B cell (primary cell): Measurements from ENCODE around the gene WDR33. TPM values are rescaled to one million over a fixed set of nuclear protein-coding genes. Genes with fewer than 3 reads are reported as not detected.
A peak's percentile ranks its signal among the peaks of the same experiment; 100 is the strongest.
"Not testable (repeated sequence)": the region's sequence is repeated elsewhere in the genome, so short reads cannot be mapped to it uniquely, and the experiment has no call there.

Source experiments
- ATAC-seq: fragments of 200-7000 bp; cut with Tn5 transposase; one replicate; pipeline ENCODE4 v1.10.0; 2021; ENCODE audit warnings: low read depth, mild to moderate bottlenecking, moderate number of reproducible peaks, moderate library complexity
- CTCF ChIA-PET: fragments of 350-600 bp; sonication (Branson Sonifier 250); formaldehyde crosslinking; loops from one replicate; lab custom pipeline; 2021; ENCODE audit warnings: antibody characterized with exemption, inconsistent platforms; lab: Charles Lee
- POLR2A ChIA-PET: fragments of 350-600 bp; sonication (Branson Sonifier 250); formaldehyde crosslinking; loops from one replicate; lab custom pipeline; 2021; ENCODE audit warnings: antibody characterized with exemption; lab: Charles Lee
- DNase-seq: peaks from one replicate; pipeline ENCODE4 v3.0.0; 2013
- H2AFZ ChIP-seq: 2 replicates; pipeline ENCODE4 v1.6.1; 2012; ENCODE audit warnings: mild to moderate bottlenecking, low read depth, low read length; ENCODE audit not compliant: insufficient read depth, poor library complexity, severe bottlenecking
- H3K27ac ChIP-seq, 2 donors: 1 replicate in 1 of 2; 2 replicates in 1 of 2; pipeline ENCODE4 v1.5.1; 2012 to 2013; ENCODE audit warnings: low read length in 2 of 2, mild to moderate bottlenecking in 2 of 2, moderate library complexity in 1 of 2
- H3K27me3 ChIP-seq, 4 experiments: fragments of 200-600 bp in 1 of 4; sonication (generic) in 1 of 4; replicated peaks in 1 of 4; 1 replicate in 2 of 4; 2 replicates in 2 of 4; pipeline versions ENCODE4 v1.6.1 to v1.7.0; 2013 to 2016; ENCODE audit warnings: low read length in 3 of 4, mild to moderate bottlenecking in 2 of 4, mixed read lengths in 1 of 4, moderate library complexity in 1 of 4; ENCODE audit not compliant: insufficient read depth in 4 of 4, control insufficient read depth in 3 of 4; ENCODE audit errors: control extremely low read depth in 1 of 4
- H3K36me3 ChIP-seq, 2 experiments: replicated peaks in 1 of 2; 1 replicate in 1 of 2; 2 replicates in 1 of 2; pipeline versions ENCODE4 v1.6.1 to v1.7.1; 2013; ENCODE audit warnings: low read length in 1 of 2; ENCODE audit not compliant: insufficient read depth in 2 of 2, control insufficient read depth in 1 of 2; ENCODE audit errors: control extremely low read depth in 1 of 2, extremely low read depth in 1 of 2
- H3K4me1 ChIP-seq, 2 donors: fragments of 200-600 bp in 1 of 2; sonication (generic) in 1 of 2; 1 replicate in 1 of 2; 2 replicates in 1 of 2; pipeline versions ENCODE4 v1.5.1 to v1.6.1; 2013 to 2017; ENCODE audit warnings: low read length in 2 of 2; ENCODE audit not compliant: control insufficient read depth in 2 of 2, insufficient read depth in 2 of 2
- H3K4me2 ChIP-seq: replicated peaks from 2 replicates; pipeline ENCODE3; 2012; ENCODE audit warnings: mild to moderate bottlenecking, low read depth, low read length; ENCODE audit not compliant: poor library complexity, severe bottlenecking
- H3K4me3 ChIP-seq, 5 experiments: fragments of 200-600 bp in 1 of 5; sonication (generic) in 1 of 5; 1 replicate in 3 of 5; 2 replicates in 2 of 5; pipeline versions ENCODE4 v1.5.1 to v1.7.0; 2011 to 2016; ENCODE audit warnings: low read length in 4 of 5, mild to moderate bottlenecking in 4 of 5, low read depth in 2 of 5, control low read depth in 1 of 5, moderate library complexity in 1 of 5; ENCODE audit not compliant: insufficient read depth in 1 of 5; ENCODE audit errors: control extremely low read depth in 1 of 5, extremely low read depth in 1 of 5
- H3K79me2 ChIP-seq: fragments of 200-600 bp; sonication (generic); one replicate; pipeline ENCODE4 v1.6.0; 2016; ENCODE audit warnings: low read length; ENCODE audit not compliant: control insufficient read depth, insufficient read depth
- H3K9ac ChIP-seq: fragments of 200-600 bp; sonication (generic); 2 replicates; pipeline ENCODE4 v1.6.1; 2017; ENCODE audit warnings: mild to moderate bottlenecking, low read length, moderate library complexity
- H3K9me3 ChIP-seq, 3 donors: one replicate each; pipeline versions ENCODE4 v1.6.1 to v1.7.1; 2013; ENCODE audit warnings: low read length in 2 of 3; ENCODE audit not compliant: control insufficient read depth in 2 of 3, insufficient read depth in 1 of 3; ENCODE audit errors: control extremely low read depth in 1 of 3
- H4K20me1 ChIP-seq: 2 replicates; pipeline ENCODE4 v1.6.0; 2012; ENCODE audit warnings: mild to moderate bottlenecking, low read length; ENCODE audit not compliant: insufficient read depth, control insufficient read depth, poor library complexity, severe bottlenecking
- H3K27ac Mint-ChIP-seq: one replicate; pipeline ENCODE4 v1.8.0; 2021; ENCODE audit warnings: mixed read lengths
- H3K27me3 Mint-ChIP-seq: one replicate; pipeline ENCODE4 v1.8.0; 2021; ENCODE audit warnings: mixed read lengths
- H3K4me1 Mint-ChIP-seq: one replicate; pipeline ENCODE4 v1.8.0; 2021; ENCODE audit warnings: mixed read lengths
- H3K4me3 Mint-ChIP-seq: one replicate; pipeline ENCODE4 v1.8.0; 2021; ENCODE audit warnings: mixed read lengths
- H3K9me3 Mint-ChIP-seq: one replicate; pipeline ENCODE4 v1.8.0; 2022; ENCODE audit warnings: mixed read lengths; ENCODE audit not compliant: insufficient read depth
- CTCF ChIP-seq: fragments of 200-600 bp; IDR thresholded peaks from one replicate; pipeline ENCODE4 v1.8.0; 2022; ENCODE audit warnings: antibody characterized with exemption, mild to moderate bottlenecking
- EZH2 ChIP-seq: IDR thresholded peaks from 2 replicates; pipeline ENCODE4 v1.6.1; 2012; ENCODE audit warnings: borderline replicate concordance, low read depth, mild to moderate bottlenecking, moderate library complexity, low read length; ENCODE audit not compliant: insufficient read depth, poor library complexity, severe bottlenecking
- WGBS: methylation state at CpG from one replicate; pipeline ENCODE4 v1.1.5; 2013; ENCODE audit warnings: missing lambda C conversion rate; ENCODE audit not compliant: insufficient coverage; 5-methylcytosine and 5-hydroxymethylcytosine counted together
- intact Hi-C: fragments of 100-400 bp; cut with micrococcal nuclease; formaldehyde crosslinking; loops from one replicate; pipeline ENCODE4 v1.10.0; 2022
- polyA plus RNA-seq: library from polyadenylated mRNA; depleted of rRNA; stranded (reverse); fragments of >200 nt; gene quantifications from 2 replicates; pipeline ENCODE4 v1.2.3, GENCODE V29; 2012
- total RNA-seq, 2 donors: library from RNA; stranded (reverse); fragments of 120-200 nt in 1 of 2; gene quantifications; 1 replicate in 1 of 2; 2 replicates in 1 of 2; pipeline versions ENCODE4 v1.2.3 to v1.2.4, GENCODE V29; 2013 to 2022

The WDR33 gene
- total and polyA plus RNA-seq, 2 donors (not counting 1 experiment from before 2014, with no cell fraction given): 17.2 to 101 TPM

- Histone ChIP-seq H4K20me1 (peaks cover 14% of the 10 kb centered on the region), H3K9me3 (no peaks in the 10 kb centered on the region), H3K4me2 (no peak overlapping the region), H3K27me3 (peaks cover 0 to 26% (median 6%) of the 10 kb centered on the region in 4 experiments), H3K27ac (no peak overlapping the region), H3K4me1 (peaks cover 23 to 27% of the 10 kb centered on the region in 2 donors), H3K9ac (no peak overlapping the region), H3K4me3 (no peak overlapping the region), H2AFZ (no peak overlapping the region), H3K79me2 (peaks cover 8% of the 10 kb centered on the region), H3K36me3 (no peaks in the 10 kb centered on the region)
- H3K9me3 Mint-ChIP-seq: no peaks in the 10 kb centered on the region
- H3K4me3 Mint-ChIP-seq: no peak overlapping the region
- WGBS: 90% methylated on average over 2 of the region's 3 CpGs
- H3K4me1 Mint-ChIP-seq: peaks cover 25% of the 10 kb centered on the region
- no peak overlapping the region for H3K27ac Mint-ChIP-seq
- peaks cover 3% of the 10 kb centered on the region for H3K27me3 Mint-ChIP-seq
- ChIA-PET CTCF (no interaction called here), POLR2A (no interaction called here)
- TF ChIP-seq CTCF (no peak), EZH2 (no peak)
- ATAC-seq (no peak), DNase-seq (no peak)
- intact Hi-C loops: no loop called here
These were observed 24.0 kb upstream of the WDR33 start for GRCh38 chr2:127834951-127835350.

DNA sequence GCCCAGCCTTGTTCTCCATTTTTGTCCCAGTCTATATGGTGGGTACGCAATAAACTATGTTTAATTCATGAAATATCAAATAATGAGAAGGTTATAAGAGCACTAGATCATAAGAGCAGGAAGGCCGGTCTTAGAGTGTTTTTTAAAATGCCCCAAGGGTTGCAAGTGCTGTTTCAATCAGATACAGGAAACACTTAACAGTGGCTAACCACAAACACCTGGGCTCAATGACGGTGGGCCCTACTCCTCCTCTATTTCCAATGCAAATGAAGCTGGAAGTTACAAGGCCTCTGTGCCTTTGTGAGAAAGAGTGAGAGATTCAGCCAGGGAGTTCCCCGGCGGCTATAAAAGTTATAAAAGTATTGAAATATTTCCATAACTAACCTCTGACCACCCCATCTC is 18.9 kb upstream of the WDR33 start:
- Histone ChIP-seq H3K4me2 (peak overlapping the region; percentile 73), H3K4me1 (peaks cover 37 to 44% of the 10 kb centered on the region in 2 donors), H3K36me3 (no peaks in the 10 kb centered on the region), H3K27me3 (peaks cover 0 to 56% (median 8%) of the 10 kb centered on the region in 4 experiments), H4K20me1 (peaks cover 27% of the 10 kb centered on the region), H3K9me3 (peaks cover 0 to 21% (median 21%) of the 10 kb centered on the region in 3 donors), H3K27ac (peak overlapping the region; percentile 42 to 53), H3K79me2 (peaks cover 8% of the 10 kb centered on the region), H3K4me3 (peak overlapping the region in 2 of 5 experiments; percentile 17 to 18), H2AFZ (no peak overlapping the region), H3K9ac (peak overlapping the region; percentile 32)
- Mint-ChIP-seq H3K9me3 (no peaks in the 10 kb centered on the region), H3K27me3 (peaks cover 18% of the 10 kb centered on the region), H3K4me3 (peak overlapping the region; percentile 75), H3K4me1 (peaks cover 50% of the 10 kb centered on the region), H3K27ac (peak overlapping the region; percentile 80)
- WGBS: no CpG with 5 or more reads among the region's 5 CpGs
- DNase-seq (peak; percentile 91), ATAC-seq (peak; percentile 92)
- intact Hi-C loops: loop anchor here (1.0 kb wide), 5 partner anchors 19 to 442 kb away; partner anchors contain the start of genes IWS1 and WDR33
- ChIA-PET CTCF (no interaction called here), POLR2A (interaction anchor here (0.6 to 1.6 kb wide), 2 partner anchors 19 to 128 kb away, joined by 3 to 4 read pairs; partner anchors contain the start of gene WDR33)
- no peak for TF ChIP-seq CTCF
- no peak for TF ChIP-seq EZH2

- intact Hi-C loops, H3K4me3 ChIP-seq, ATAC-seq, DNase-seq, H3K4me2 ChIP-seq, H3K27ac Mint-ChIP-seq, POLR2A ChIA-PET, H3K9ac ChIP-seq, H3K79me2 ChIP-seq, CTCF ChIA-PET, H2AFZ ChIP-seq, H3K4me3 Mint-ChIP-seq, H3K9me3 Mint-ChIP-seq, H3K36me3 ChIP-seq, H3K27ac ChIP-seq: not testable (repeated sequence)
- H3K27me3 ChIP-seq: peaks cover 0 to 37% (median 3%) of the 10 kb centered on the region in 4 experiments
- peaks cover 26% of the 10 kb centered on the region for H4K20me1 ChIP-seq
- peaks cover 32 to 34% of the 10 kb centered on the region in 2 donors for H3K4me1 ChIP-seq
- H3K9me3 ChIP-seq: peaks cover 0 to 23% (median 21%) of the 10 kb centered on the region in 3 donors
- Mint-ChIP-seq H3K27me3 (peaks cover 21% of the 10 kb centered on the region), H3K4me1 (peaks cover 41% of the 10 kb centered on the region)
- 100% methylated on average over 2 of the region's 2 CpGs for WGBS
These were observed 15.7 kb upstream of the WDR33 start for GRCh38 chr2:127826708-127827107.
